ENCODE data around the gene MBNL2. TPM values are rescaled to one million over a fixed set of nuclear protein-coding genes. Genes with fewer than 3 reads are reported as not detected.

MBNL2 gene
- total RNA-seq, 2 experiments from 2014 or later: 2.7 to 7.4 TPM

- H3K4me2 ChIP-seq (ENCODE audit: low read length): no peak overlapping the region
These were observed 7.6 kb downstream of the MBNL2 start for GRCh38 chr13:97229699-97230098.

GRCh38 chr13:97231118-97231828 lies 9.1 kb downstream of the MBNL2 start:
- CTCF ChIA-PET (ENCODE audit: unreplicated experiment): no interaction called here
- POLR2A ChIA-PET: interaction anchor here (0.5 to 1.2 kb wide), 2 partner anchors 9 to 87 kb away, joined by 3 read pairs; partner anchors contain the start of gene MBNL2

More at GRCh38 chr13:97229699-97230098, 7.6 kb downstream of the MBNL2 start:
- Histone ChIP-seq H3K4me3 (ENCODE audit: low read depth, low read length, poor library complexity, severe bottlenecking) (no peak overlapping the region), H3K27ac (ENCODE audit: low read depth, low read length, poor library complexity, severe bottlenecking) (no peak overlapping the region), H3K9me3 (ENCODE audit: low read length) (no peaks in the 10 kb centered on the region), H2AFZ (ENCODE audit: low read length) (no peak overlapping the region), H3K4me1 (ENCODE audit: insufficient read depth, low read length, poor library complexity, severe bottlenecking) (peaks cover 32% of the 10 kb centered on the region), H4K20me1 (ENCODE audit: insufficient read depth, low read length) (no peaks in the 10 kb centered on the region), H3K36me3 (ENCODE audit: insufficient read depth, low read length) (no peaks in the 10 kb centered on the region), H3K79me2 (ENCODE audit: insufficient read depth, low read depth, low read length) (peaks cover 30% of the 10 kb centered on the region), H3K9me2 (ENCODE audit: insufficient read depth, low read length) (no peaks in the 10 kb centered on the region)
- no peak for TF ChIP-seq EZH2phosphoT487 (IDR thresholded peaks at IDR 0.05; ENCODE audit: borderline replicate concordance, low read depth, low read length)
- TF ChIP-seq, protein P1, sequence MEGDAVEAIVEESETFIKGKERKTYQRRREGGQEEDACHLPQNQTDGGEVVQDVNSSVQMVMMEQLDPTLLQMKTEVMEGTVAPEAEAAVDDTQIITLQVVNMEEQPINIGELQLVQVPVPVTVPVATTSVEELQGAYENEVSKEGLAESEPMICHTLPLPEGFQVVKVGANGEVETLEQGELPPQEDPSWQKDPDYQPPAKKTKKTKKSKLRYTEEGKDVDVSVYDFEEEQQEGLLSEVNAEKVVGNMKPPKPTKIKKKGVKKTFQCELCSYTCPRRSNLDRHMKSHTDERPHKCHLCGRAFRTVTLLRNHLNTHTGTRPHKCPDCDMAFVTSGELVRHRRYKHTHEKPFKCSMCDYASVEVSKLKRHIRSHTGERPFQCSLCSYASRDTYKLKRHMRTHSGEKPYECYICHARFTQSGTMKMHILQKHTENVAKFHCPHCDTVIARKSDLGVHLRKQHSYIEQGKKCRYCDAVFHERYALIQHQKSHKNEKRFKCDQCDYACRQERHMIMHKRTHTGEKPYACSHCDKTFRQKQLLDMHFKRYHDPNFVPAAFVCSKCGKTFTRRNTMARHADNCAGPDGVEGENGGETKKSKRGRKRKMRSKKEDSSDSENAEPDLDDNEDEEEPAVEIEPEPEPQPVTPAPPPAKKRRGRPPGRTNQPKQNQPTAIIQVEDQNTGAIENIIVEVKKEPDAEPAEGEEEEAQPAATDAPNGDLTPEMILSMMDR (conservative IDR thresholded peaks at IDR 0.05; ENCODE audit: low read length): no peak
- POLR2A ChIA-PET: interaction anchor here (0.7 to 1.4 kb wide), 3 partner anchors 8 to 15 kb away, joined by 3 read pairs; partner anchors contain the start of gene MBNL2
- CTCF ChIA-PET (ENCODE audit: unreplicated experiment): no interaction called here
- DNase-seq (ENCODE audit: low spot score): no peak
- intact Hi-C loops (cut with micrococcal nuclease; ENCODE audit: unreplicated experiment): loop anchor here (10.0 kb wide), 1 partner anchor 115 kb away; no protein-coding TSS in a partner anchor
- BruUV-seq (replicated peaks): no TSS peak

More at GRCh38 chr13:97231118-97231828, 9.1 kb downstream of the MBNL2 start:
- no peak overlapping the region for H3K4me2 ChIP-seq (ENCODE audit: low read length)
- peaks cover 15% of the 10 kb centered on the region for H3K79me2 ChIP-seq (ENCODE audit: insufficient read depth, low read depth, low read length)
- DNase-seq (ENCODE audit: low spot score): no peak
- H3K9me3 ChIP-seq (ENCODE audit: low read length): no peaks in the 10 kb centered on the region
- no peak overlapping the region for H3K27ac ChIP-seq (ENCODE audit: low read depth, low read length, poor library complexity, severe bottlenecking)
- no peaks in the 10 kb centered on the region for H3K9me2 ChIP-seq (ENCODE audit: insufficient read depth, low read length)
- peaks cover 16% of the 10 kb centered on the region for H3K4me1 ChIP-seq (ENCODE audit: insufficient read depth, low read length, poor library complexity, severe bottlenecking)
- intact Hi-C loops (cut with micrococcal nuclease; ENCODE audit: unreplicated experiment): no loop called here
- H3K36me3 ChIP-seq (ENCODE audit: insufficient read depth, low read length): no peaks in the 10 kb centered on the region
- no TSS peak for BruUV-seq (replicated peaks)
- no peak overlapping the region for H3K4me3 ChIP-seq (ENCODE audit: low read depth, low read length, poor library complexity, severe bottlenecking)
- TF ChIP-seq, protein P1 (conservative IDR thresholded peaks at IDR 0.05; ENCODE audit: low read length): no peak
- TF ChIP-seq EZH2phosphoT487 (IDR thresholded peaks at IDR 0.05; ENCODE audit: borderline replicate concordance, low read depth, low read length): no peak
- no peaks in the 10 kb centered on the region for H4K20me1 ChIP-seq (ENCODE audit: insufficient read depth, low read length)
- no peak overlapping the region for H2AFZ ChIP-seq (ENCODE audit: low read length)

Data from OCI-LY7 (cell line).